Thymus (tissue), 11 donors: ENCODE data around the gene HLCS. TPM values are rescaled to one million over a fixed set of nuclear protein-coding genes. Genes with fewer than 3 reads are reported as not detected.
"Not testable (repeated sequence)": the region's sequence is repeated elsewhere in the genome, so short reads cannot be mapped to it uniquely, and the experiment has no call there.

ENCODE experiments used
- DNase-seq, 9 donors: peaks; one replicate each; pipeline ENCODE4 v3.0.0-alpha.2; 2013; ENCODE audit warnings: low spot score in 9 of 9, low read depth in 6 of 9, missing footprints in 1 of 9
- H3K27ac ChIP-seq, 2 donors: one replicate each; pipeline ENCODE4 v1.5.1; 2013; ENCODE audit warnings: control low read depth in 1 of 2, low read depth in 1 of 2, low read length in 1 of 2, mild to moderate bottlenecking in 1 of 2, moderate library complexity in 1 of 2
- H3K27me3 ChIP-seq, 2 donors: one replicate each; pipeline ENCODE4 v1.5.1; 2013; ENCODE audit warnings: low read length in 1 of 2; ENCODE audit not compliant: control insufficient read depth in 2 of 2, insufficient read depth in 1 of 2
- H3K36me3 ChIP-seq, 2 donors: one replicate each; pipeline ENCODE4 v1.5.1; 2013; ENCODE audit warnings: low read length in 1 of 2, mild to moderate bottlenecking in 1 of 2, moderate library complexity in 1 of 2; ENCODE audit not compliant: control insufficient read depth in 2 of 2, insufficient read depth in 2 of 2
- H3K4me1 ChIP-seq, 2 donors: one replicate each; pipeline ENCODE4 v1.5.1; 2013; ENCODE audit warnings: low read length in 2 of 2; ENCODE audit not compliant: control insufficient read depth in 2 of 2, insufficient read depth in 2 of 2
- H3K4me3 ChIP-seq, 2 donors: one replicate each; pipeline ENCODE4 v1.5.1; 2013; ENCODE audit warnings: low read length in 2 of 2, control low read depth in 1 of 2, mild to moderate bottlenecking in 1 of 2
- H3K9me3 ChIP-seq, 2 donors: one replicate each; pipeline ENCODE4 v1.5.1; 2013; ENCODE audit warnings: low read length in 1 of 2, mild to moderate bottlenecking in 1 of 2; ENCODE audit not compliant: control insufficient read depth in 2 of 2, insufficient read depth in 1 of 2
- WGBS: extraction: QIAGEN DNeasy Blood & Tissue Kit; methylation state at CpG from one replicate; pipeline ENCODE4 v1.1.7; 2013; 5-methylcytosine and 5-hydroxymethylcytosine counted together
- polyA plus RNA-seq: library from polyadenylated mRNA; stranded (reverse); fragments of 200-250 nt; gene quantifications from one replicate; pipeline ENCODE4 v1.2.3, GENCODE V29; 2013
- total RNA-seq: library from RNA; stranded (reverse); fragments of 120-200 nt; gene quantifications from one replicate; pipeline ENCODE4 v1.2.4, GENCODE V29; 2013
- donor health status: healthy.

Gene HLCS
- total and polyA plus RNA-seq, 2 donors, result 4.6 to 5.4 TPM

DNA sequence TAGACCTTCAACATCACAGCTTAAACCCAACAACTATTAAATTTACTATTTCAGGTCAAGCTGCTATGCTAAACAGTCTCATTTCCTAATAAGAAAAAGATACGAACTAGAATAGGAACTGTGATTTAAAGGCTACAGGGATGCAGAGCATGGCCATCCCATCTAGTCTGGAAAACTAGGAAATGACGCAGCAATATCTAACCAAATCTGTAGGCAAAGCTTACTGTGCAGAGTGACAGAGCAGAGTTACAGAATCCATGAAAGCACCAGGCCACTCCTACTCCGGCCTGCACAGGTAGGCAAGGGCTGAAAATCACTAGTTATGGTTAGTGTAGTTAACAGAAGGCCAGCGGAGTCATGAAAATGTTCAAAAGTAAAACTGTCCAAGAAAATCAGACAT lies 2.1 kb downstream of the HLCS start:
- DNase-seq, result no peak
- Histone ChIP-seq H3K4me1 (no peaks in the 10 kb centered on the region), H3K4me3 (no peak overlapping the region), H3K36me3 (peaks cover 2 to 5% of the 10 kb centered on the region in 2 donors), H3K27me3 (no peaks in the 10 kb centered on the region), H3K9me3 (no peaks in the 10 kb centered on the region), H3K27ac (no peak overlapping the region)
- 94% methylated on average over 4 of the region's 4 CpGs for WGBS

DNA sequence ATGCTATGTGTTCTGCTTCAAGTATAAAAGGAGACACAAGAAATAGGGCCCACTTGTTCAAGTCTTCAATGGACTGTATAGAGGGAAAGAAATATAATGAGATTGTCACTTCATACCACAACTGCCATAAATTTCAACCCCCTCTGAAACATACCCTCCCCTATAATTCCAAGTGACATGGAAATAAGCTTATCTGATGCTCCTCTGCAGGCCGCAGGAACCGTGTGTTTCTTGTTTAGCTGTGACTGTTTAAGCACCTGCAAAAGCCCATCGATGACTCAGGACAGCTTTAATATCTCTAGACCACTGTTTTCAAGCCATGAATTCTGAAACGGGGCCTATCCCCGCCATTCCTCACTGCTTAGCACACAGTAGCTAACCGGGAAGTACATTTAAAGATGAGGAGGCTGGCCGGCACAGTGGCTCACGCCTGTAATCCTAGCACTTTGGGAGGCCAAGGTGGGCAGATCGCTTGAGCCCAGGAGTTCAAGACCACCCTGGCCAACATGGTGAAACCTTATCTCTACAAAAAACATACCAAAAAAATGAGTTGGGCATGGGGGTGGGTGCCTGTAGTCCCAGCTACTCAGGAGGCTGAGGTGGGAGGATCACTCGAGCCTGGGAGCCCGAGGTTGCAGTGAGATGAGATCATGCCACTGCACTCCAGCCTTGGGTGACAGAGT lies 4.2 kb downstream of the HLCS start:
- Histone ChIP-seq H3K36me3 (peaks cover 0 to 5% of the 10 kb centered on the region in 2 donors), H3K4me3 (no peak overlapping the region), H3K9me3 (no peaks in the 10 kb centered on the region), H3K27me3 (no peaks in the 10 kb centered on the region), H3K4me1 (no peaks in the 10 kb centered on the region), H3K27ac (no peak overlapping the region)
- DNase-seq, result no peak
- whole genome bisulfite sequencing, result 86% methylated on average over 11 of the region's 11 CpGs

DNA sequence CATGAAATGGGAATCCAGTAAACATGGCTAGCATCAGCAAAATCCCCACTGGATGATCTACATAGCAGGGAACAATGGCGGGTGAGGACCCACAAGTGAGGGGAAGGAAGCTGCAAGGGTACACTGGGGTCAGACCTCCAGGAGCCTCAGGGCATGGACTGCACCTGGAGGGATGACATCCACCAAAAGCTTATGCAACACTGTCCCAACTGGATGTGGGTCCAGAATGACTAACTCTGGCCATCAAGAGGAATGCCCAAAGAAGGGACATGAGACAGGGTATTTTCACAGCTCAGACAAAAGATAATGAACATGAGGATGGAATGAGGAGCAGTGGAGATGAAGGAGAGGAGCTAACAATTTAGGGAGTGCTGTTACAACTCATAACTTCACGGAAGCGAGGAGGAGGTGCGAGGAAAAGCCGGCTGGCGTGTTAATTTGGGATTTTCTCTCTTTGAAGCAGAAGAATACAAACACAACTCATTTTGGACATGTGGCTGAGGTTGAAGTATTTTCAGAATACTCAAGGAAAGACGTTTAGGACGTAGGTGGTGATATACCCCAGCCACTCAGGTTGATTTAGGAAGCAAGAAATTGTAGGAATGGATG lies 5.7 kb downstream of the HLCS start:
- no peak overlapping the region for H3K27ac ChIP-seq
- H3K36me3 ChIP-seq, result peaks cover 0 to 5% of the 10 kb centered on the region in 2 donors
- no peaks in the 10 kb centered on the region for H3K9me3 ChIP-seq
- WGBS, result 99% methylated on average over 8 of the region's 8 CpGs
- H3K4me3 ChIP-seq, result no peak overlapping the region
- DNase-seq, result no peak
- no peaks in the 10 kb centered on the region for H3K27me3 ChIP-seq
- no peaks in the 10 kb centered on the region for H3K4me1 ChIP-seq

DNA sequence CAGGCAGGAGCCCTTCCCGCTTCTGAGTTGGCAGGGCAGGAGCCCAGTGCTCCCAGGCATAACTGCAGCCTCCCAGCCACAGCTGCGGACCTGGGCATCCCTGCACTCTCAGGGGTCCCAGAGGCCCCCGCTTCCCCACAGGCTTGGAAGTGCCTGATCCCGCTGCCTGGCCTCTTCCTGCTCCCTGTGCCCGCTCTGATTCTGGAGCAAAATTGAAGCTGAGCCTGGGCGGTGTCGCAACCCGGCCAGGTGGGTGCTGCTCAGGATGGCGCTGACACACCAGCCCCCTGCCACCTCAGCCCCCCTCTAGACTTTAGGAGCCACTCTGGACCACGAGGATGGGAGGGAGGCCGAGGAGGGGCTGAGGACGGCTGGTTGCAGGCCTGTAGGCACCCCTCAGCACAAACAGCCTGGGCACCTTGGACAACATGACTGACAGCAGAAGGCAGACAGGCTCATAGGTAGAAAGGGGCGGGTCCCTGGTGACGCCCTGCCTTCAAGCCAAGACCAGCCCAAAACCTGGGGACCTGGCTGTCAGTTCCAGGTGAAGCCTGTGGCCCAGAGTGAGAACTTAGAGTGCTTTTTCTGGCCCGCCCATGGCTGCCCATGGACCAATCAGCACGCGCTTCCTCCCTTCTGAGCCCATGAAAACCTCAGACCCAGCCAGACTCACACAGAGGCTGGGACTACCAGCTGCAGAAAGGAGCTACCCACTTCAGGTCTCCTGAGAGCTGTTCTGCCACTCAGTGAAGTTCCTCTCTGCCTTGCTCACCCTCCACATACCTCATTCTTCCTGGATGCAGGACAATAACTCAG lies 7.2 kb downstream of the HLCS start:
- Histone ChIP-seq H3K4me3 (no peak overlapping the region), H3K27me3 (no peaks in the 10 kb centered on the region), H3K27ac (no peak overlapping the region), H3K36me3 (peaks cover 0 to 5% of the 10 kb centered on the region in 2 donors), H3K4me1 (no peaks in the 10 kb centered on the region), H3K9me3 (no peaks in the 10 kb centered on the region)
- no peak for DNase-seq
- WGBS, result 98% methylated on average over 17 of the region's 17 CpGs

DNA sequence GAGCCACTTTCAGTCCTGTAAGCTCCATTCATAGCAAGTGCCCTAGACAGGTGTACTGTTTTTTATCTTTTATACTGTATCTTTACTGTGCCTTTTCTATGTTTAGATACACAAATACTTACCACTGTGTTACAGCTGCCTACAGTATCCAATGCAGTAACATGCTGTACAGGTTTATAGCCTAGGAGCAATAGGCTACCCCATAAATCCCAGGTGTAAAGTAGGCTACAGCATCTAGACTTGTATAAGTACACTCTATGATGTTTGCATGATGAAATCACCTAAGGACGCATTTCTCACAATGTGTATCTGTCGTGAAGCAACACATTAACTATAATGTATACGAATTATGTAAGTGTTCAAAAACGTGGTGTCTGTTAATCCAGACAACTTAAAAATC lies 10.7 kb downstream of the HLCS start:
- no peaks in the 10 kb centered on the region for H3K4me1 ChIP-seq
- no peak for DNase-seq
- H3K27me3 ChIP-seq, result no peaks in the 10 kb centered on the region
- H3K27ac ChIP-seq, result no peak overlapping the region
- over 99% methylated on average over 4 of the region's 4 CpGs for WGBS
- no peak overlapping the region for H3K4me3 ChIP-seq
- H3K36me3 ChIP-seq, result peaks cover 0 to 5% of the 10 kb centered on the region in 2 donors
- H3K9me3 ChIP-seq, result no peaks in the 10 kb centered on the region

DNA sequence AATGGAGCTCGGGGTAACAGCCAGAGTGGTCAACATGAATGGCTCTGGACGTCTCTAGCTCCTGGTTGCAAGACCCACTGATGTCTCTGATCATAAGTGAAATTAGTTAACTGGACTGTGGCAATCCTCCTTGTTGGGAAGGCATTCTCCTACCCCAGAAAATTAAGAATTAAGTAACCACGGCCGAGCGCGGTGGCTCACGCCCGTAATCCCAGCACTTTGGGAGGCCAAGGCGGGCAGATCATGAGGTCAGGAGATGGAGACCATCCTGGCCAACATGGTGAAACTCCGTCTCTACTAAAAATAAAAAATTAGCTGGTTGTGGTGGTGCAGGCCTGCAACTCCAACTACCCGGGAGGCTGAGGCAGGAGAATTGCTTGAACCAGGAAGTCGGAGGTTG lies 14.1 kb downstream of the HLCS start:
- WGBS, result 98% methylated on average over 12 of the region's 12 CpGs
- not testable (repeated sequence) for H3K4me3 ChIP-seq, H3K9me3 ChIP-seq, H3K36me3 ChIP-seq, H3K27me3 ChIP-seq, H3K27ac ChIP-seq, H3K4me1 ChIP-seq, DNase-seq

DNA sequence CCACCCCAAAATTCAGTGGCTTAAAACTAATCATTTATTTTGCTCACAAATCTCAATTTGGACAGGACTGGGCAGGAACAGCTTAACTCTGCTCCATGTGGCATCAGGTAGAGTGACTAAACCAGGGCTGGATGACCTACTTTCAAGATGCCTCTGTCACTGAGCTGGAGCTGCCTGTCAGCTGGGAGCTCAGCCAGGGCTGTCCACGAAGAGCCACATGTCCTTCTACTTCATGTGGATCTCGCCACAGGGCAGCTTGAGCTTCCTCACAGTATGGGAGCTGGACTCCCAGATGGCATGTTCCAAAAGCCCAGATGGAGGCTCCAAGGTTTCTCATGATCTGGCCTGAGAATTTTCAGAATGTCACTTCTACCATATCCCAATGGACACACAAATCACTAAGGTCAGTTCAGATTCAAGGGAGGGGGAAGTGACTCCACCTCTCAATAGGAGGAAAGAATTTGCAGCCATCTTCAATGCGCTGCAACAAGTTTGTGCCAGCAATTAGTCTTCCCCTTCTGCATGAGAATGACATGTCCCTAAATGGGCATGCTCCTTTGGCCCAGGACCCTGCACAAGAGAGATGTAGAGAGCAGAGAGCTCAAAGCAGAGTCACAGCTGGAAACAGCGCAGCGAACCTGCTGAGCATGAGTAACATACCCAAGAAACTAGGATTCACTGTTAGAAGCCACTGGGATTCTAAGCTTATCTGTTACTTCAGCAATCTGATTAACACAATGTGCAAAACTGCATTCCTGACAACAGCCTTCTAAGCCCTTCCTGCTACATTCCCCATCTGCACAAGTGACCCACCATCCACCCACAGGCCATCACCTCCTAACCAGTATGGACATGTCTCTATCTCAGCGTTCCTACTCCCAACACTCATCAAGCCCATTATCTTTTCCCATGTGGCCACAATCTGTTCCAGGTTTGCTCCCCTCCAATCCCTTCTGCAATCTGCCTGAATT lies 17.0 kb downstream of the HLCS start:
- no peaks in the 10 kb centered on the region for H3K36me3 ChIP-seq
- no peaks in the 10 kb centered on the region for H3K4me1 ChIP-seq
- no peak overlapping the region for H3K4me3 ChIP-seq
- no peaks in the 10 kb centered on the region for H3K27me3 ChIP-seq
- DNase-seq, result no peak
- 97% methylated on average over 6 of the region's 6 CpGs for WGBS
- H3K27ac ChIP-seq, result no peak overlapping the region
- H3K9me3 ChIP-seq, result no peaks in the 10 kb centered on the region

DNA sequence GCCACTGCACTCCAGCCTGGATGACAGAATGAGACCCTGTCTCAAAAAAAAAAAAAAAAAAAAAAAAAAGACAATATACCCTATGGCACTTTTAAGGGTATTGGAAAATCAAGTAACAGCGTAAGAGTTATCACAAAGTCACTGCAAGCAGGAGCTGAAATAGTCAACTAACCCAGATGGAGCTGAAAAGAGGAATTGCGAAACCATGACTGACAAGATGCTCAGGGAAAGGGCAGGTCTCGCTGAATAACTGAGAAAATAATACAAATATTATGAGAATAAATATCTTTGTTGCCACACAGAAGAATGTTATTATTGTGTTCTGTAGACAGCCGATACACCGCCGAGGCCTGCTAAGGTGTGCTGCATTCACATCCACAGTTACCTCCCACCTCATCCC lies 17.8 kb downstream of the HLCS start:
- WGBS, result 99% methylated on average over 6 of the region's 6 CpGs
- H3K36me3 ChIP-seq, result no peaks in the 10 kb centered on the region
- H3K27me3 ChIP-seq, result no peaks in the 10 kb centered on the region
- no peaks in the 10 kb centered on the region for H3K9me3 ChIP-seq
- no peaks in the 10 kb centered on the region for H3K4me1 ChIP-seq
- DNase-seq, result no peak
- H3K27ac ChIP-seq, result no peak overlapping the region
- no peak overlapping the region for H3K4me3 ChIP-seq
